ENCODE data around the gene FAM174C. TPM values are rescaled to one million over a fixed set of nuclear protein-coding genes. Genes with fewer than 3 reads are reported as not detected.
"Not testable (repeated sequence)": the region's sequence is repeated elsewhere in the genome, so short reads cannot be mapped to it uniquely, and the experiment has no call there.

The FAM174C gene
- total RNA-seq, 1 donor from 2014 or later, result 47.5 TPM

DNA sequence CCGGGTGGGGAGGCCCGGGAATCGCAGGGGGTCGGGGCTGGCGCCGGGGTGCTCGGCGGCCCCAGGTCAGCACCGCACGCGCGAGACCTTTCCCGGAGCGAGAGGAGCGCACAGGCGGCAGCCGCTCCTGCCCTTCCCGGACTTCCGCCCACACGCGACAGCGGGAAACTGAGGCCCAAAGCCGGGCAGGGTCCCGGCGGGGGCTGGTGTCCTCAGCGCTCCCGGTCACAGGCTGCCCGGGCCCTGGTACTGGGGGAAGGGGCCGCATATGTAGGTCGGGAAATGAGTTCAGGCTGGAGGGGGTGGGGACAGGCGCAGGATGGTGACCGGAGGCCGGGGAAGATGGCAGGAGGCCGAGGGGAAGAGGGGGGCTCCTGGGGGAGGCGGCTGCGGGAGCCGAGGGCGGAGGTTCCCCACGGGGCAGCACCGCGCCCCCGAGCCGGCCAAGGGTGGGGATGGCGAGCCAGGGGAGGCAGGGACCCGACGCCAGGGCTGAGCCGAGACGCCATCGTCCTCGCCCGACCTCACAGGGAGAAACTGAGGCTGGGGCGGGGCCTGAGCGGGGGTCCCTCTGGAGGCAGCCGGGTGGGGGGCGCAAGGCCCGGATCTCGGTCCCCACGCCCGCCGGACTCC, 38.2 kb upstream of the FAM174C start:
- no peak for DNase-seq (ENCODE audit: low spot score)

GRCh38 chr19:1237754-1238368, 37.5 kb upstream of the FAM174C start, which contains the start of gene CBARP:
Gene CBARP, minus strand, starts transcription at chr19:1238005. Its CDS starts 1,905 bp downstream, at chr19:1236100.
- no peak for DNase-seq (ENCODE audit: low spot score)

DNA sequence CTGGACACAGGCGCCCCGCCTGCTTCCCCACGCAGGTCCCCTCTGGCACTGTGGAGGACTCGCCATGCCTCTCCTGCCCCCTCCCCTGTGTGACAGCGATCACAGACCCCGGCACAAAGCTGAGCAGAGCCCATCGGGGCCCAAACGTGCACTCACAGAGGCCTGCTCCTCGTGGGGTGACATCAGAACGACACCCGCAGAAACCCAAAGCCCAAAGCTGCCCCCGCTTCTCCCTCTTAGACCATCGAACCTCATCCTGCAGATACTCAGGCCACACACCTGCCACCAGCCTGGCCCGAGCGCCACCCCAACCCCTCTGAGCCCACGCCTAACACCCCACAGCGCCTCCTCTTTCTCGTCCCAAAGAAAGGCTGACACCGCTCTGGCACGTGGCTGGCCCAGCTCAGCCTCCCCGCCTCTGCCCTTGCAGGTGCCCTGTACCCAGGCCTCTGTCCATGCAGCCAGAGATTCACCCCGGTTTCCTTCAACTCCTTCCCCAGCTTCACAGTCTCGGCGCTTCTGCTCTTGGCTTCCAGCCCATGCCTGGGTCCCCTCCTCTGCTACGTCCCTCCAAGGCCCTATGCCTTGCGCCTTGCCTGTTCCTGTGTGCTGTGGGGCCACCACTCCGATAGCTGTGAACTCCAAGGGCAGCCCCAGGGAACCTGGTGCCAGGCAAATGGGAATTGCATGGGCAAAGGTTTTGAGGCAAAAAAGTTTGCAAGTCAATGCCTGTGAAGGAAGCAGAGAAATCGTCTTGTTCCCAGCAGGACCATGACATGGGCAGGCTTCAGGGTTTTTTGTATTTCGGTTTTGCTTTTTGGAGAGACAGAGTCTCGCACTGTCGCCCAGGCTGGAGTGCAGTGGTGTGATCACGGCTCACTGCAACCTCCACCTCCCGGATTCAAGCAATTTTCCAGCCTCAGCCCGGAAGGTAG, 36.7 kb upstream of the FAM174C start:
- no peak for DNase-seq (ENCODE audit: low spot score)

- no peak for DNase-seq (ENCODE audit: low spot score)
Measured at GRCh38 chr19:1239420-1239795, 35.9 kb upstream of the FAM174C start.

DNA sequence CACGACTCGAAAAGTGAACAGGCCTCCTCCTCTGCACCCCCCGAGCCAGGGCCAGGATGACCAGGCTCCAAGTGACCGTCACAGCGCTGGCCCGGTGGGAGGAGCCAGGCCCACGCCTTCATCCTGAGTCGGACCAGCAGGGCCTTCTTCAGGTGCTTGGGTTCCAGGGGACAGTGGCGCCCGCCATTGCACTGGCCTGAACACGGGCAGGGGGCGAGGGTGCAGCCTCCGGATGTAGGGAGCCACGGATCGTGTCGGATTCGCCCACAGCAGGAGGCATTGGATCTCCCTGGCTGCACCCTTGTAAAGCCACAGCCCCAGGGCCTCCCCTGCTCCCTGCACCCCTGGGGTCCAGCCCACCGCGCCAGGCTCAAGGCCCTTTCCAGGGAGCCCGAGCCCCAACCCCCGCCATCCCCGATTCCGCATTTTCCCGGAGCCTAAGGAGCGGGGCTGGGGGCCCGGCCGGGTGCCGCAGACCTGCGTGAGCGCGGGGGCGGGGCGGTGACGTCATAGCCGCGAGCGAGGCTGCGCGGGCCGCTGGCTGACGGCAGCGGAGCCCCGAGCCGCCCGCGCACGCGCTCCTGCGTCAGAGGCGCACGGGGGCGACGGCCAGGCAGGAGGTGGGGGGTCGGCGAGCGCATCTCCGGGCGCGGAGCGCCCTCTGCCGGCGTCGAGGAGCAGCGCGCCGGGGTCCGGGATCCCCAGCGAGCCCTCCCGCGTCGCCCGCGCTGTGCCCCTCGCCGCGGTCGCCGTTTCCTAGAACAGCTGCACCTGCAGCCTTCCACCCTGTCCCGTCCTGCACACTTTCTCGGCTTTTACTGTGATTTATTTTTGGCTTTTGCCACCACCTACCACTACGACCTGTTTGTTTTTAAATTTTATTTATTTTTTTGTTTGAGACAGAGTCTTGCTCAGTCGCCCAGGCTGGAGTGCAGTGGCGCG, 35.3 kb upstream of the FAM174C start:
- peak; percentile 83 for DNase-seq (ENCODE audit: low spot score)

DNA sequence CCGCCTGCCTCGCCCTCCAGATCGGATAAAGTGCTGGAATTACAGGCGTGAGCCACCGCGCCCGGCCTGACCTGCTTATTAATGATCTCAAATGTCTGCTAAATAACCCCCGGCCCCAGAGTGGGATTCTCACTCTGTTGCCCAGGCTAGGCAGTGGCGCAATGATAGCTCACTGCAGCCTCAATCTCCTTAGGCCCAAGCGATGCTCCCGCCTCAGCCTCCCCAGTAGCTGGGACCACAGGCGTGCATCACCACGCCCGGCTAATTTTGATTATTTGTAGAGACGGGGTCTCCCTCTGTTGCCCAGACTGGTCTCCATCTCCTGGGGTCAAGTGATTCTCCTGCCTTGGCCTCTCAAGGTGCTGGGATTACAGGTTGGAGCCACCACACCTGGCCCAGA, 34.4 kb upstream of the FAM174C start:
- DNase-seq (ENCODE audit: low spot score), result no peak

DNA sequence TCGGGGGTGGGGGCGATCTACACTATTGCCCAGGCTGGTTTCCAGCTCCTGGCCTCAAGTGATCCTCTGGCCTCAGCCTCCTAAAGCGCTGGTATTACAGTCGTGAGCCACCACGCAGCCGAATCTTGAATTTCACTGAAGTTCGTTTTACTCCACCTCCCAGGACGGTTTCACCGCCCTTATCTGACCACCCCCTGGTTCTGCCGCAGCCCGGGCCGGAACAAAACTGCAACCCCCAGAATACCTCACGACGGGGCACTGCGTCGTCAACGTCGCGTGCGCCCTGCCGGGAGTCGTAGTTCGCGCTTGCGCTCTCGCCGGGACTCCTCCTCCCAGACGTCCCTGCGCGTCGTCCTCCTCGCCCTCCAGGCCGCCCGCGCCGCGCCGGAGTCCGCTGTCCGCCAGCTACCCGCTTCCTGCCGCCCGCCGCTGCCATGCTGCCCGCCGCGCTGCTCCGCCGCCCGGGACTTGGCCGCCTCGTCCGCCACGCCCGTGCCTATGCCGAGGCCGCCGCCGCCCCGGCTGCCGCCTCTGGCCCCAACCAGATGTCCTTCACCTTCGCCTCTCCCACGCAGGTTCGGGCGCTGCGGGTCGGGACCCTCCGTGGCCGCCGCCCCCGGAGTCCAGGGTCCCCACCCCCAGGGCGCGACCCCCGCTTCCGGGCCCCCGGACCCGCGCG, 33.8 kb upstream of the FAM174C start, which contains the start of gene ATP5F1D:
Gene ATP5F1D (plus strand): TSS at position 335 of the 679 bp plus-strand sequence. CDS start 100 bp downstream, at position 435.
- DNase-seq (ENCODE audit: low spot score), result peak; percentile 95

DNA sequence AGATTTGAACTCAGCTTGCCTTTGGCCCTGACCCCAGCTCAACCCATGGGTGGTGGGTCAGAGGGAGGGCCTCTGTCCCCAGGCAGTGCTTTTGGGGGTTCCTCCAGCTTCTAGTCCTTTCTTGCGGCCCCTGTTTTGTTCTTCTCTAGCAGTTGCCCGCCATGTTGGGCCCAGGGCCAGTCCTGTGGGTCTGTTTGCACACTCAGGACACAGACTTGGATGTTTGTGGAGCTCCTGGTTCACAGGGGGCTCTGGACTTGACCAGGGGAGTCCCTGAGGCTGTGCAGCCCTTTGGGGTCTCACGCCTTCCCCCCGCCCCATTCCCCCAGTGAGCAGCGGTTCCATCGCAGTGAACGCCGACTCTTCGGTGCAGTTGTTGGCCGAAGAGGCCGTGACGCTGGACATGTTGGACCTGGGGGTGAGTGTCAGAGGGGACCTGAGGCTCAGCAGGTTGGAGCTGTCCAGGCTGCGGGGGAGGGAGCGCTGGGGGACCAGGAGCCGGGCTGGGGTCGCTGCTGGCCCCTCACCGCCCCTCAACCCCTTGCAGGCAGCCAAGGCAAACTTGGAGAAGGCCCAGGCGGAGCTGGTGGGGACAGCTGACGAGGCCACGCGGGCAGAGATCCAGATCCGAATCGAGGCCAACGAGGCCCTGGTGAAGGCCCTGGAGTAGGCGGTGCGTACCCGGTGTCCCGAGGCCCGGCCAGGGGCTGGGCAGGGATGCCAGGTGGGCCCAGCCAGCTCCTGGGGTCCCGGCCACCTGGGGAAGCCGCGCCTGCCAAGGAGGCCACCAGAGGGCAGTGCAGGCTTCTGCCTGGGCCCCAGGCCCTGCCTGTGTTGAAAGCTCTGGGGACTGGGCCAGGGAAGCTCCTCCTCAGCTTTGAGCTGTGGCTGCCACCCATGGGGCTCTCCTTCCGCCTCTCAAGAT, 31.3 kb upstream of the FAM174C start:
- peak; percentile 89 for DNase-seq (ENCODE audit: low spot score)

DNA sequence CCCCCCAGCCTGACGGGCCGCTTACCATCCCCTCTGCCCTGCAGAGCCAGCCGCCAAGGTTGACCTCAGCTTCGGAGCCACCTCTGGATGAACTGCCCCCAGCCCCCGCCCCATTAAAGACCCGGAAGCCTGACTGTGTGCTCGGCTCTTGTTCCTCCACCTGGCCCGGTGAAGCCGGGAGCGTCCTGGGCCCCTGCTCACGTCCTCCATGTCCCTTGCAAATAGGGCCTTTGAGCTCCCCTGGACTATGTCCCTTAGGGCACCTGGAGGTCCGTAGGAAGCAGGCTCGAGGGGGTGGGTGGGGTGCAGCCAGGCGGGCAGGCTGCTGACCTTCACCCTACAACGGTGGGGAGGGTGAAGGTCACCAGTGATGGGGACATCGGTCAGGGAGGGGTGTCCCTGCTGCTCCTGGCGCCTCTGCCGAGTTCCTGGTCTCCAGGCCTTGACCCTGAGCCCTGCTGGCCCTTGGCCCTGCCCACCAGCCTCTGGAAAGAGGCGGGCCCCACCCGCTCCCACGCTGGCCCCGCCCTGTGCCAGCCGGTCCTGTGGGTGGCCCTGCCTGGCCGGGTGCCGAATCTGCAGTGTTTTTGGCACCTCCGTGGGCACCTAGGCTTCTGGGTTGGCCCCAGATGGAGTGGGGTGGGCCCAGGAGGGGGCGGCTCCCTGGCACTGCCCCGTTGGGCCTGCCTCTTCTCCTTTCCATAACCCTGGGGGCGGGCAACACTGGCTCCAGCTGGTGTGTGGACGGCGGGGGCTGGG, 30.5 kb upstream of the FAM174C start:
- DNase-seq (ENCODE audit: low spot score), result peak; percentile 74

DNA sequence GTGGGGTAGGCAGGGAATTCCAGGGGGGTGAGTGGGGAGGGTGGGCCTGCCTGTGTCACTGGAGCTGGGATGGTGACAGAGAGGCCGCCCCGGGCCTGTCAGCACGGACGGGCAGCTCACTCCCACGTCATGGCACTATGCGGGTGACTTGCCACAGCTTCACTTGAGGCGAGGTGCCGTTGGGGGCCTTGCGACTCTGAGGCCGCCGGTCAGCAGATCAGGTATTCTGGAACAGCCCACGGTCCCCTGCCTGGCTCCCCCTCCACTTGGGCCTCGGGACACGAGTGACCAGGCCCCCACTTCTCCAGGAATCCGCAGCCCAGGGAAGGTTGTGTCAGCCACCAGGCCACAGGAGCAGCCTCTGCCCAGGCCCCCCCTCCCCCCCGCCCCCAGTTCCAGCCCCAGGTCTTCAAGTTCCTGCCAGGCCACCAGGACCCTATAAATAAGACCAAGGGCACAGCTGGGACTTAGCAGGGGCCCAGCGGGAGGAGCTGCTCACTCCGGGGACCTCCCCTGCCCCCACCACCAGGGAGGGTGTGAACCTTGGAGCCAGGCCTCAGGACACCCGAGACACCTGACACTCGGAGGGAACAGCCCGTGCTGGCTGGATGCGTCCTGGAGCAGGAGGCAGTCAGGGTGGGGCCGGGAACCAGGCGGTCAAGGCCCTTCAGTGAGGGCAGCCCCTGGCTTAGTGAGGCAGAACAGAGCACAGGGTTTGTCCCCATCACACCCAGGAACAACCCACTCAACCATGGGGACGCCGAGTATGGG, 29.7 kb upstream of the FAM174C start:
- no peak for DNase-seq (ENCODE audit: low spot score)

GRCh38 chr19:1246265-1247087, 28.9 kb upstream of the FAM174C start:
- not testable (repeated sequence) for DNase-seq (ENCODE audit: low spot score)

GRCh38 chr19:1247748-1248138, 27.6 kb upstream of the FAM174C start:
- DNase-seq (ENCODE audit: low spot score), result no peak

DNA sequence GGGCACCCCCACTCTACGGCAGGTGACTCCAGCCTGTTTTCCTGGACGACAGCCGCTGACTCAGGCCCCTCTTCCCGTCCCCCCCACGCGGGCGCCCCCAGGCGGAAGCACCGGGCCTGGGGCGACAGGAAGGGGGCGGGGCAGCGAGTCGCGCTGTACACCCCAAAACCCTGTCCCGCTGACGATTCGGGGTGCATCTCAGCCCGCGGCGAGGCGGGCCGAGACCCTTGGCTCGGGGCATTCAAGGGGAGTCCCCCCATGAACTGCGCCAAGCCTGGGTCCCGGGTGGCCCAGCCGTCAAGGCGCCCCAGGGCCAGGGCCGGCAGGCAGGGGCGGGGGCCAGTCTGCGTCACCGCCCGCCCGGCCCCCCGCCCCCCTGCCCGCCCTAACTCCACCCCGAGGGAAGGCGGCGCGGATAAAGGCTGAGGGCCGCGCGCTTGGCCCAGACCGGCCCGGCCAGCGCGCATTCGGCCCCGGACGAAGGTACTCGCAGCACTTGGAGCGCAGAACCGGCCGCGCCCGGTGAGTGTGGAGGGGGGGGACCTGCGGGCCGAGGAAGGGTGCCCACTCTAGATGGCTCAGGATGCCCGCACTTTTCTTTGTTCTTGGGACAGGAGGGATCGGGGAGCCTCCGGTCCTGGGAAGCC, 27.1 kb upstream of the FAM174C start, which contains the start of gene MIDN:
Gene MIDN (plus strand): TSS at position 445 of the 647 bp plus-strand sequence. CDS start 1,714 bp downstream, outside the sequence.
- DNase-seq (ENCODE audit: low spot score), result peak; percentile 87

DNA sequence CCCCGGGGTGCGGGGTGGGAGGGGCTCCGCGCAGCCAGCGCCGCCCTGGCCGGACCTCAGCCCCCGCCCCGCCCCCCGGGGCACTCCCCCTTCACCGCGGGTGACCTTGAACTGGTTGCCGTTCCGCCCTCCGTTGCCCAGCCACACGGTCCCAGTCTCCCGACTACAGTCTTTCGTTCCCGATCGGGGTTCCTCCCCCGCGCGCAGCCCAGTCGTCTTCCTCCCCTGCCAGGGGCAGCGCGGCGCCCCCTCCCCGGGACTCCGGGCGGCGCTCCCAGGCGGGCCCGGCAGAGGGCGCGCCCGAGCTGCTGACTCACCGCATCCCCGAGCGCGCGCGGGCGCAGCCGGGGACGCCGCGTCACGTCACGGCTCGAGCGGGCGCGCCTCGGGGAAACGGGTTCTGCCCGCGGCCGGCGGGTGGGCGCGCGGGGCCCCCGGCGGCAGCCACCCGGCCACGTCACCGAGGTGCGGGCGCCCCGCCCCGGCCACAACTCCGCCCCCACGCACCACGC, 26.5 kb upstream of the FAM174C start:
- DNase-seq (ENCODE audit: low spot score), result peak; percentile 87

DNA sequence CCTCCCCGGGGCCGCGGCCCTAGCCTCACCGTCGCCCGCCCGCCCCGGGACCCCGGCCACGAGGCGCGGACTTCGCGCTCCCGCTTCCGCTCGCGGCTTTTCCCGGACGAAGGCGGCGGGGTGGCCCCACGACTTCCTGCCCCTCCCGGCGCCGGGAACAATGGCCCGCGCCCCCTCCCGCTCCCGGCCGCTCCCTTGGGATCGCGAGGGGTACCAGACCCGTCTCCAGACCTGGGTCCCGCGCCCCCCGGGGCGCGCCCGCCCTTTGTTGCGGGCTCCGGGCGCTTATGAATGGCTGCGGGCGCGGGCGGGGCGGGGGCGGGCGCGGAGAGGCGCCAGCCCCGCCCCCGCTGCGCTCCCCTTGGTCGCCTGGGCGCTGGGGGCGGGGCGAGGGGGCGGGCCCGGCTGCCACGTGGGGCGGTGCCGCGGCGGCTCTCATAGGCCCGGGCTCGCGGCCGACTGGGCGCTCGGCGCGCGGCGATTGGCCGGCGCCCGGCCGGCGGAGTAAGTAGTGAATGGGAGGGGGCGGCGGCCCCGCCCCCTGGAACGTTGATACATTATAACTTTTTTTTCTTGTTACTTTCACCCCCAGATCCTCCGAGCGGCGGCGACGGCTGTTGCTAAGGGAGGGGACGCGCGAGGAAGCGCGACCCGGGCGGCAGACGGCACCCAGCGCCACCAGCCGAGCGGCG, 25.9 kb upstream of the FAM174C start:
- peak; percentile 94 for DNase-seq (ENCODE audit: low spot score)

Data from ureter (tissue), 1 donor.